Smooth muscle cell of the brain vasculature (primary cell): ENCODE results near the gene ISYNA1.
A peak's percentile ranks its signal among the peaks of the same experiment; 100 is the strongest.

ENCODE experiments used
- DNase-seq: peaks from one replicate; pipeline ENCODE4 v3.0.0-alpha.2; 2012; ENCODE audit warnings: low read depth, low spot score

ISYNA1 gene

DNA sequence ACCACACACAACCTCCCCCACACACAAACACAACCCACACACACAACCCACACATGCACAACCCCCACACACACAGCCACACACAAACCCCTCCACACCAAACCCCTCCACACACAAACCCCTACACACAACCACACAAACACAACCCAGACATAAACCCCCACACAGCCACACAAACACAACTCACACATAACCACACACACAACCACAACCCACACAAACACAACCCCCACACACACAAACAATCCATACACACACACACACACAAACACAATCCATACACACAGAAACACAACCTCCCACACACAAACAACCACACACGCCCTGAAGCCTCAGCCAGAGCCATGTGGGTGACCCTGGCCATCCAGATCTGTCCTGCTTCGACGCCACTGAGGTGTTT lies 30.0 kb upstream of the ISYNA1 start:
- no peak for DNase-seq

DNA sequence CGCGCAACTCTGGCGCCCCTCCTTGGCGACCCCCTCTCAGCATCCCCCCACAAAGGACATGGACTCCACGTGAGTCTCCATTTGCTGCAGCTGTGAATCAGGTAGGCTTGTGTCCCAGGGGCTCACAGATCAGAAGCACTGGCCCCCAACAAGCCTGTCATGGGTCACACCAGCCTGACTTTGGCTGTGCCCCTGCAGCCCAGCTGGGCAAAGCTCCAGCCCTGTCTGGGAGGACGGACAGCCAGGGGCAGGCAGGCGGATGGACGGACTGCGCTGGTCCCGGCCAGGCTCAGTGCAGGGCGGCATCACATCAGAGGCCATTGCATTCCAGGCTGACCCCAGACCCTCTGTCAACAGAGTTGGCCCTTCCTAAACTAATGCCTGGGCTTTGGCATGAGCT lies 28.4 kb upstream of the ISYNA1 start:
- DNase-seq, result no peak

- no peak for DNase-seq
Measured at GRCh38 chr19:18465964-18466339, 28.0 kb upstream of the ISYNA1 start.

DNA sequence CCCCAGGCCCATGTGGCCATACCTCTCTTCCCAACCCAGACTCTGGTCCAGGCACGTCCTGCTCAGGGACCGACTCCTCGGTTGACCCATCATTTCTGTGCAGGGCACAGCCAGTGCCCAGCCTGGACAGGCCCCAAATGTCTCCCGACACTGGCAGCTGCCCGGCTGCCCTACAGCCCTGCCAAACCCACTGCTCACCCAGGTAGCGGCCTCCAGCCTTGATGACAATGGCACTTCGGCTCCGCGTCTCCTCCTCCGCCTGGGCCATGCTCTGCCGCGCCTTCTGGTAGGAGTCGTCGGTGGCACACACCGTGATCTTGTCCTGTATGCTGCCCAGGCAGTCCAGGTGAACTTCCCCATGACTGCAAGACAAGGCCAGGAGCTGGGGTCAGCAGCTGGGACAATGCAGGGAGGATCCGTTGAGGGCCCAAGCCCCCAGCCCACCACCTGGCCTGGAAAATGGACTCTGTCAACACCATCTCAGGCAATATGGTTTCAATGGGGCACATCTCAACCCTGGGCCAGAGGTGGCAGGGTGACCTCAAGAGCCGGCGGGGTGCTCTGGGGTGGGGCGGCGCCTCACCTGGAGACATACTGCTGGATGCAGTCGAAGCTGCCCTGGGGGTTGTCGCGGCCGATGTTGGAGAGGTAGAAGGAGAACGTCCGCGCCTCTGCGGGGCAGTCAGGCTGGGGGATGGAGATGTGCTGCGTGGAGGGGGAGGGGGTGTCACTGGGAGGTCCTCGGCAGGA lies 27.5 kb upstream of the ISYNA1 start:
- DNase-seq, result no peak

- DNase-seq, result peak; percentile 79
Measured at GRCh38 chr19:18464646-18465045, 26.7 kb upstream of the ISYNA1 start.

- DNase-seq, result no peak
Measured at GRCh38 chr19:18461471-18461870, 23.5 kb upstream of the ISYNA1 start.

DNA sequence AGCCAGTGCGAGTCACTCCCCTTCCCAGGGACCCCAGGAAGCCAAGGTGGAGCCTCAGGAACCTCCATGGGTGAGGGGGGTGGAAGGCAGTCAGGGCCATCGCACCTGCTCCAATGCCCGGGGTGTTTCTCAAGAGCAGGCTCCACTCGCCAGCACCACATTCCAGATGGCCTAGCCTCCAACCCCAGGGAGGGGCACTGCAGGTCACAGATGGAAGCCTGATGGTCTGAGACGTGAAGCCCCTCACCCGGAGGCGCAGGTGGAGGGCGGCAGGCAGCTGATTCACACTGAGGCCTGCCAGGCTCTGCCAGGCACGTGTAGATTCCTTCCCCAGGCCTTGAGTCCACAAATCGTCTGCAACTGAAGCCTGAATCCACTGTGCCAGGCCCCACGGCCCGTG lies 23.0 kb upstream of the ISYNA1 start:
- DNase-seq, result no peak

- DNase-seq, result no peak
Measured at GRCh38 chr19:18457483-18458331, 19.8 kb upstream of the ISYNA1 start.

DNA sequence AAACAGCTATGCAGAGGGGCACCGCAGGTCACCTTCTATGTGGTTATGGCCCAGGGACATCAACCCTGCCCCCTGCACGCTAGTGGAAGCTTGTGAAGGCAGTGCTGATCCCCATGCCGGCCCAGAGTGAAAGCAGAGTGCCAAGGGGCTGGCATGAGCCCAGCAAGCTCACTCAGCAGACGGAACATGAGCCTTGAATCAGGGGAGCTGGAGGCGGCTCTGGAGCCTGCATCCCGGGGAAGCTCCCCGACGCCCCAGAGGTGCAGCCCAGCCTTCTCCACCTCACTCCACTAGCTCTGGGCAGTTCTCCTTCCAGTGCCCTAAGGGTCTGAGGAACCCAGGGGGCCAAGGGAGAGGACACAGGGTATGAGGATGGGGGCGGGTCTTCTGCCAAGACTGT lies 19.0 kb upstream of the ISYNA1 start:
- DNase-seq, result no peak

GRCh38 chr19:18456279-18456678 lies 18.3 kb upstream of the ISYNA1 start:
- no peak for DNase-seq

GRCh38 chr19:18453269-18454024 lies 15.5 kb upstream of the ISYNA1 start:
- DNase-seq, result no peak

GRCh38 chr19:18452386-18452785 lies 14.5 kb upstream of the ISYNA1 start:
- no peak for DNase-seq

DNA sequence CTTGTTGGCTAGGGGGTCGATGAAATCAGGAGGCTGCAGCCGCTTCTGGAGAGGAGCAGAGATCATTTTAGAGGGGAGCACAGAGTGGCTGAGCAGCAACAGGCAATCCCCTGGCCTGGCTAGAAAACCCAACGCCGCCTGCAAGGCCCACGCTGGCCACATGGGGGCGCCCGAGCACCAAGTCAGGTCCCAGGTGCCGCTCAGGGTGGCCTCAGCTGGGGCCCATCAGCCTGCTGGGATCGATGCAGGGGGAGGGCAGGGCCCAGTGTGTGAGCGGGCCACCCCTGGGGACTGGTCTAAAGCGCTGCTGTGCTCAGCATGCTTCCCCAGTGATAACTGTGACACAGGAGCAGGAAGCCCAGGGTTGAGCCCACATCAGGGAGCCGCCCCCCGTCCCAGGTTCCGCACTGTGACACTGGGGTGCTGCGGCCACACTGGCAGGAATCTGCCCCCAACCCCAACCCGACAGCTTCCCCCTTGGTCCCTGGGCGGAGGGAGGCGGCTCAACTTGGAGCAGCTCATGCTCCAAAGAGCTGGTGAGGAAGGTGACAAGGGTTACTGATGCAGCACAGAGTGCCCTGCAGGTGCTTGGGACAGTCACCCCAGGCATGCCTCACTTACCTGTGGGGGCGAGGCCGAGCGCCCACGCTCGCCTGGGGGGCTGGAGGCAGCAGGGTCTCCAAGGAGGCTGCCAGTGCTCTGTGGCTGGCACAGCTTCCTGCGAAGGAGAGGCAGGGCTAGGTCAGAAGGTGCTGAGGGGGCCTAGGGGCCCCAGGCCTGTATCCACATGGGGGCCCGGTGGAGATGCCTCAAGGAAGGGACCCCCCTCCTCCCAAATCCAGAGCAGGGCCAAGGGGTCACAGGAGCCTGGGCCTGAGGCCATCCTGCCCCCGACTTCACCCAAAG lies 13.3 kb upstream of the ISYNA1 start:
- DNase-seq, result no peak

DNA sequence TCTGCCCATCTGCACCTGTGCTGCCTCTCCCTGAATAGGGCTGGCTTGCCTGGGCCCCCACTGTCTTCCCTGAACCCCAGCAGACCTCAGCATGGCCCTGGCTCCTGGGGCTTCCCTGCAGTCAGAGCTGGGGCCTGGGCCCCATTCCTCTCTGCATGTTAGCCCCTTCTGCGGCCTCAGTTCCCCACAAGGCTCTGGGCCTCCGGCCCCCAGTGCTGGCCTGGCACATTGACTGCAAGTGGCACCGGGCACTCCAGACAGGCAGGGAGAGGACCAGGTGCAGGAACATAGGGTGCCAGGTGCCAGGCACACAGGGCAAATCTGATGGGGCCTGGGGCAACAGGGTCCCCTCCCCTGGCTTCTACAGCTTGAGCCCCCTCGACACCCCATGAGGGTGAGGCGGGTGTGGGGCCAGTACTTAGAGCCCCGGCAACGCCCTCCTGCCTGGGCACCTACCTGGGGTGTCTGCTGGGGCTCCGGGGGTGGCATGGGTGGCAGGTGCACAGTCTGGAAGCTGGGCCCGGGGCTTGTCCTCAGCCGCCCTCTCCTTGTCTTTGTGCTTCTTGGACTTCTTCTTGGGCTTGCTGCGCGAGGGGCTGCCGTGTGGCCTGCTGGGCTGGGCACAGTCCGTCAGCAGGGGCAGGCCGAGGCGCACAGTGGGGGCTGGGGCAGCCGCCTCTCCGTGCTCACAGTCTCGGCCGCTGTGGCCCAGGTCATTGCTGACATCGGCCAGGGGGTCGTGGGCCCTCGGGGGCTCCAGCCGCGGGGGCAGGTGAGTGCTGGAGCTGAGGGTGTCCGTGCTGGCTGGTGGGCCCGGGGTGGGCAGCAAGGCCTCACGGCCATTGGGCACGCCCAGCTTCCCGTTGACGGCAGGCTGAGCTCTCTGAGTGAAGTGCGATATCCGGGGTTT lies 12.3 kb upstream of the ISYNA1 start:
- no peak for DNase-seq

DNA sequence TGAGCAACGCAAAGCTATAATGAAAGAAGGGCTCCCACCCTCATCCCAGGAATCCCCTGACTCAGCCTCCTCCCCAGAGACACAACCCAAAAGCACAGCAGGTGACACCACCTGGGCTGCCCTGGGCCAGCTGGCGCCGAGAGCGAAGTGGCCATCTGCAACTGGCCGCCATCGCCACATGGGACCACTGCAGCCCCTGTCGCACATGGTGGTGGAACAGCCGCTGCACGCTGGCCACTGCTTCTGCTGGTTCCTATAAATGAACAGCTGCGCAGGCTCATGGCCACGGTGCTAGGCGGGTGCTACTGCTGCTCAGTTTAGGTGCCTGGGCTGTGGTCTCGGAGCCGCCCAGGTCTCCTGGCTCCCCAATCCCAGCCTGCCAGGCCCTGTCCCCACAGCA lies 11.6 kb upstream of the ISYNA1 start:
- no peak for DNase-seq

DNA sequence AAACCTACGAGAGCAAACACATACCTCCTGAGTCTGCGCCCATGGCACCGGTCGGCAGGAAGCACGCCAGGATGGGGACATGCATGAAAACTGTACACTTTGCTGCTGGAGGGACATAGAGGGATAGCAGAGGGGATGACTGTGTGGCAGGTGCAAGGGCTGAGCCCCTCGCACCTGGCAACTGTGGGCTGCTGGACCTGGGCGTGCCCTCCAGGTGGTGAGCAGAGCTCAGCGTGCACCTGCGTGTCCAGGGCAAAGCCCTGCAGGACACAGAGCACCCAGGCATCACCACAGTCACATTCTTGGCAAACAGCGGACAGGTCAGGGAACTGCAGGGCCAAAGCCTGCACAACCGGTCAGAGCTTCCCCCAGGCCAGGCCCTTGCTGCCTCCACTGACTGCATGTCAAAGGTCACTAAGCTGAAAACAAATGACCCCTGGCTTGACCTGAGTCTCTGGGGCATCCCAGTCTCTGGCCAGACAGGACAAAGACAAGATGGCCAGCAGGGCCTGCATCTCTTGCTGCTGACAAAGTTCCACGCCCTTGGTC lies 9.0 kb upstream of the ISYNA1 start:
- no peak for DNase-seq

GRCh38 chr19:18446145-18446810 lies 8.3 kb upstream of the ISYNA1 start:
- no peak for DNase-seq

DNA sequence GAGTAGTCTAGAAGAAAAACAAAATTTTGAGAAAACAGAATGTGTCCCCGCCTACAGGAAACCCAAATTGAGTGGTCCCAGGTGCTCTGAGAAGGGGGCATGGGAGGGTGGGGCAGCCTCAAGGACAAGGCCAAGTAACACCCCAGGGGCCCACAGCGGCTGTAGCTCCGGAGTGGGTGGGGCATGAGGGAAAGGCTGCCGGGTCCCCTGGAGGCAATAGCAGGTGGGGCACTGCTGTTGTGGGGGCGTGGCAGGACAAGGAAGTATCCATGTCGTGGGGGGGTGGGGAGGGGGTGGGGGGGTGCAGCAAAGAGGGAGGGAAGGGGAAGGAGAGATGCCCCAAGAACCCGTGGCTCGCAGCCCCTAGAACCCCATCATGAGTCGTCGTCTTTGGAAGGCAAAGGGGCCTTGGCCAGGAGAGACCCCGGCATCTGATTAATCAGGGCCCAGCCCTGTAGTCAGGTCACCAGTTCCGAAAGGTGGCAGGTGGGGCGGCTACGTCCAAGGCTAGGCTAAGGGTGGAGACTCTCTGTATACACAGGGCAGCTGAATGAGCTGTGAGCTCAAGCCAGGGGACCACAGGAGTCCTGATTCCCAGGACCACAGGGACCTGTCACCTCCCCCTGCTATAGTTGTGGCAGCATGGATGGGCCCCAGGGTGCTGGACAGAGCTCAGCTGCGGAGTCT lies 7.5 kb upstream of the ISYNA1 start:
- DNase-seq, result no peak

DNA sequence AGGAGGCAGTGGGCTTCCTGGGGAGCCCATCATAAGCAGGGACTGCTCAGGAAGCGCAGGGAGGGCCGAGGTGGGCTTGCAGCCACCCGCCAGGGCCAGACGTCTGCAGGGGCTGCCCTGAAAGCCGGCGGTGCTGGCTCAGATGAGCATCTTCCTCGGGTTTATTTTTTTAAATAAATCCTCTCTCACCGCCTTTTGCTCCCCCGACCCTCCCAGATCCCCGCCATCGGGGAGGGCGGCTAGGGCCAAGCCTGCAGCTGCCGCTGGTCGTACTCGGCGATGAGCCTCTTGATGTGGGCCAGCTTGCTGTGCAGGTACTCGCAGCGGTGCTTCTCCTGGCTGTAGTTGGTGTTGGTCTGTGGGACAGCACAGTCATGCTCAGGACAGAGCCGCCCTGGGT lies 6.6 kb upstream of the ISYNA1 start:
- DNase-seq, result no peak
